ENCODE results near the gene THRB. TPM values are rescaled to one million over a fixed set of nuclear protein-coding genes. Genes with fewer than 3 reads are reported as not detected.

Gene THRB
- total RNA-seq, 1 donor from 2014 or later = 19.7 TPM

DNA sequence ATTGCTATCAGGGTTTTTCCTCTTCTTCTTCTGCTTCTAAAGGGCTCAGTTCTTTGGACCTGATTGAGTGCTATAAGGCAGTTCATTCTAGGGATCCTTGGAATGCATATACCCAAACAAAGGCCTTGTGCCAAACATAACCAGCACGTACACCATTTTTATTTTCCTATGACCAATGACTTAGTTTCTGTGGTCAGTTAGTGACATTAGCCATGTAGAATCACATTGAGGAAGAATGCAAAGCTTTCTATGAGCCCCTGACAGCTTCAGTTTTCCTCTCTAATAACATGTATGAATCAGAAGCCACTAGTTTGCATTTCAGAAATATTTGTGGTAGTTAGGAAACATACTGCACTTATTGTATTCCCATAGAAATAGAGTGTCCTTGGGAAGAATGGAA lies 240.0 kb downstream of the THRB start:
- no peak for DNase-seq
- intact Hi-C loops (cut with DNase I) = no loop called here
- Histone ChIP-seq H3K27me3 (no peaks in the 10 kb centered on the region), H3K9me3 (no peaks in the 10 kb centered on the region), H3K36me3 (no peaks in the 10 kb centered on the region), H3K4me1 (no peaks in the 10 kb centered on the region), H3K27ac (no peak overlapping the region), H3K4me3 (no peak overlapping the region)
- TF ChIP-seq, protein P1, sequence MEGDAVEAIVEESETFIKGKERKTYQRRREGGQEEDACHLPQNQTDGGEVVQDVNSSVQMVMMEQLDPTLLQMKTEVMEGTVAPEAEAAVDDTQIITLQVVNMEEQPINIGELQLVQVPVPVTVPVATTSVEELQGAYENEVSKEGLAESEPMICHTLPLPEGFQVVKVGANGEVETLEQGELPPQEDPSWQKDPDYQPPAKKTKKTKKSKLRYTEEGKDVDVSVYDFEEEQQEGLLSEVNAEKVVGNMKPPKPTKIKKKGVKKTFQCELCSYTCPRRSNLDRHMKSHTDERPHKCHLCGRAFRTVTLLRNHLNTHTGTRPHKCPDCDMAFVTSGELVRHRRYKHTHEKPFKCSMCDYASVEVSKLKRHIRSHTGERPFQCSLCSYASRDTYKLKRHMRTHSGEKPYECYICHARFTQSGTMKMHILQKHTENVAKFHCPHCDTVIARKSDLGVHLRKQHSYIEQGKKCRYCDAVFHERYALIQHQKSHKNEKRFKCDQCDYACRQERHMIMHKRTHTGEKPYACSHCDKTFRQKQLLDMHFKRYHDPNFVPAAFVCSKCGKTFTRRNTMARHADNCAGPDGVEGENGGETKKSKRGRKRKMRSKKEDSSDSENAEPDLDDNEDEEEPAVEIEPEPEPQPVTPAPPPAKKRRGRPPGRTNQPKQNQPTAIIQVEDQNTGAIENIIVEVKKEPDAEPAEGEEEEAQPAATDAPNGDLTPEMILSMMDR (IDR thresholded peaks at IDR 0.05) = no peak
- no peak for ATAC-seq

DNA sequence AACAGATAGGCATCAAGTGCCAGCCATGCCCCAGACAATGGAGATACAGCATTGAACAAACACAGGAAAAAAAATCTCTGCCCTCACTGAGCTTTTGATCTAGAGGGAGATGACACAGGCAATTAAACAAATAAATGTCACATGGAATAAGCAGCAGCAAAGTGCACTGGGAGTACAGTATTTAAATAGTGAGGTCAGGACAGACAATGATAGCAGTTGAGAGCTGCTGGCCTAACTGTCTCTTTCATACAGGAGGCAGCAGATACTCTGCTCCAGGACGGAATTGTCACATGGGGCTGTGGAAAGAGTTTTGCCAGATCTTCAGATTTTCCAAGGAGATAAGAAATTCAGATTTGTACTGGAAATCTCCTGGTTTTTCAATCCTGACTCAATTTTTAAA lies 241.3 kb downstream of the THRB start:
- no peak for ATAC-seq
- Histone ChIP-seq H3K4me1 (no peaks in the 10 kb centered on the region), H3K9me3 (no peaks in the 10 kb centered on the region), H3K36me3 (no peaks in the 10 kb centered on the region), H3K27ac (no peak overlapping the region), H3K27me3 (no peaks in the 10 kb centered on the region), H3K4me3 (no peak overlapping the region)
- DNase-seq = no peak
- TF ChIP-seq, protein P1 (IDR thresholded peaks at IDR 0.05) = no peak
- intact Hi-C loops (cut with DNase I) = no loop called here

DNA sequence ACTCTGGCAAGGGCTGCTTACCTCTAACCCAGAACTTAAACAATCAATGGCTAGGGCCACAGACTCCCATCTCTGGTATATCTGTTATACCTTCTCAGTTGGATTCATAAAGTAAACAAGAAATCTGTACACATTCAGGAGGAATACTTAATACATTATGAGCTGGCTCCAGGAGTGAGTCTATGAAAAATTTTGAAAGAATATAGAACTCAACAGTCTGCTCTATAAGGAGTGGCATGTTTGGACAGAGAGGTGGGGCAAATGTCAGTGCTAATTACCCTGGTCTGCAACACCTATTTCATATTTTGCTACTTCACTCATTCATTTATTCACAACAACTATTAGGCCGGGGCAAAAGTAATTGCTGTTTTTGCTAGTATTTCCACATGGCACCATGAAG lies 245.1 kb downstream of the THRB start:
- Histone ChIP-seq H3K27me3 (no peaks in the 10 kb centered on the region), H3K4me1 (no peaks in the 10 kb centered on the region), H3K36me3 (no peaks in the 10 kb centered on the region), H3K27ac (no peak overlapping the region), H3K9me3 (no peaks in the 10 kb centered on the region), H3K4me3 (no peak overlapping the region)
- intact Hi-C loops (cut with DNase I) = no loop called here
- TF ChIP-seq, protein P1 (IDR thresholded peaks at IDR 0.05) = no peak
- ATAC-seq (no peak), DNase-seq (no peak)

DNA sequence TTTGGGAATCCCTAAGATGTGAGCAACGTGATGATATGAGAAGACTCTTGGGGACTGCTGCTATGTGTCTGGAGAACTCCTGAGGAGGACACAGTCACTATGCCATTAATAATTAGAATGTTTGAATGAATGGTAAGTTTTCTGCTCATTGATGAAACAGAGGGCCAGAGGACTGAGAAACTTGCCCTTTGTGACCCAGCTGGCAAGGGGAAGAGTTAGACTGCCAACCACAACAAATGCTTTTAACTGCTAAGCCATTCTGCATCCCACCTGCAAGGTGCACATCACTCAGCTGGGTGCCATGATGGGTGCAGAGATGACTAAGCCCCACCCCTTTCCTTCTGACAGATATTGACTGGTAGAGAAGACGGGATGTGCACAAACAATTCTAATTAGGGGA lies 249.6 kb downstream of the THRB start:
- ATAC-seq = no peak
- no peak overlapping the region for H3K4me3 ChIP-seq
- no peaks in the 10 kb centered on the region for H3K9me3 ChIP-seq
- intact Hi-C loops (cut with DNase I) = no loop called here
- TF ChIP-seq, protein P1 (IDR thresholded peaks at IDR 0.05) = no peak
- H3K27me3 ChIP-seq = no peaks in the 10 kb centered on the region
- peaks cover 9% of the 10 kb centered on the region for H3K4me1 ChIP-seq
- no peak overlapping the region for H3K27ac ChIP-seq
- DNase-seq = no peak
- H3K36me3 ChIP-seq = no peaks in the 10 kb centered on the region

DNA sequence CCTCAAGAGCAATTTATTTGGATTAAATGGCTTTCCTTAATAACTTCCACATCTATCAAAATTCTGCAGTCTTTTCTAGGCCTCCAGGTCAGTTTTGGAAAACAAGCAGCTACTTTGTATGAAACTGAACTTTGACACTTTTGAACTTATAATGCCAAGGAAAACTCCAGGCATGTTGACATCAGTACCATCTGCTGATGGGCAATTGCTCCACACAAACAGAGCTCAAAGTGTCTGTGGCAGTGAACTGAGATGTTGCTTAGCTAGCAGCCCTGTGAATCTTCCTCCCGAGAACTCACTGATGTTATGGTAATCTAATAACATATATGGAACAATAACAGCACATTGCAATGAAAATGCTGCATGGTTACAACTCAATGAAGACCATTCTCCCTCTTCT lies 250.2 kb downstream of the THRB start:
- no peak for DNase-seq
- ATAC-seq = no peak
- TF ChIP-seq, protein P1 (IDR thresholded peaks at IDR 0.05) = no peak
- Histone ChIP-seq H3K4me1 (peaks cover 9% of the 10 kb centered on the region), H3K27ac (no peak overlapping the region), H3K27me3 (no peaks in the 10 kb centered on the region), H3K36me3 (no peaks in the 10 kb centered on the region), H3K4me3 (no peak overlapping the region), H3K9me3 (no peaks in the 10 kb centered on the region)
- intact Hi-C loops (cut with DNase I) = no loop called here

DNA sequence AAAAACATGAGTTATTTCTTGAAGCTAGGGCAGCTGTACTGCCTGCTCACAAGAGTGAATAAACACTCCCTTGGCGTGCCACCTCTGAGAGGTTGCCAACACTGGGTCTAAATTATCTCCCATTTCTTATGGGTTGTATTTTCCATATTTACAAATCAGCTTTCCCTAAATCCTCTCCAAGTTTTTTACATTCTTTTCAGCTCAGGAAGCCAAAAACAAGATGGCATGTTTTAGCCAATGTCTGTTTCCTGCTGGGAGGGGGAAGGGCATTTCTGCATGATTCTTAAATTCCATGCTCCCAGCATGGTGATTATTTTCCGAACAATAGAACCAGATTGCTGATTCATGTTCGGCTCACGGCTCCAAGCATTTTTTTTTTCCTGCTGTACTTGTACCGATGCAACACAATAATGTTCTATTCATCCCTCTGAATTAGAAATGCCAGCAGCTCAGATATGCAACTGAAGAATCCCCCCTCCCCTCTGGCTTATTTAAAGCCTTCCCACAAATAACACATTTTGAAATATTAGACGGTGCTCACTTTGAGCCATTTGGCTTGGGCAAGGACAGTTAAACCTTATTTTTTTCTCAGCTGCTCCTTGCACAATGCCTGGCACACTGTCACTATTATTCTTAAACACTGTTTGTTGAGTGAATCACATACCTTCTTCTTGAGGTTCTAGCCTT lies 252.5 kb downstream of the THRB start:
- no peaks in the 10 kb centered on the region for H3K27me3 ChIP-seq
- no peak for ATAC-seq
- no peak for DNase-seq
- no peak overlapping the region for H3K27ac ChIP-seq
- H3K4me1 ChIP-seq = peaks cover 9% of the 10 kb centered on the region
- no peaks in the 10 kb centered on the region for H3K36me3 ChIP-seq
- TF ChIP-seq, protein P1 (IDR thresholded peaks at IDR 0.05) = no peak
- no peak overlapping the region for H3K4me3 ChIP-seq
- intact Hi-C loops (cut with DNase I) = no loop called here
- H3K9me3 ChIP-seq = no peaks in the 10 kb centered on the region
